Measurements from ENCODE around the gene CACFD1. TPM values are rescaled to one million over a fixed set of nuclear protein-coding genes. Genes with fewer than 3 reads are reported as not detected.

CACFD1 gene
- polyA plus RNA-seq, 12 donors, result 10.4 to 22.4 (median 13.1) TPM; not detected in 1

DNA sequence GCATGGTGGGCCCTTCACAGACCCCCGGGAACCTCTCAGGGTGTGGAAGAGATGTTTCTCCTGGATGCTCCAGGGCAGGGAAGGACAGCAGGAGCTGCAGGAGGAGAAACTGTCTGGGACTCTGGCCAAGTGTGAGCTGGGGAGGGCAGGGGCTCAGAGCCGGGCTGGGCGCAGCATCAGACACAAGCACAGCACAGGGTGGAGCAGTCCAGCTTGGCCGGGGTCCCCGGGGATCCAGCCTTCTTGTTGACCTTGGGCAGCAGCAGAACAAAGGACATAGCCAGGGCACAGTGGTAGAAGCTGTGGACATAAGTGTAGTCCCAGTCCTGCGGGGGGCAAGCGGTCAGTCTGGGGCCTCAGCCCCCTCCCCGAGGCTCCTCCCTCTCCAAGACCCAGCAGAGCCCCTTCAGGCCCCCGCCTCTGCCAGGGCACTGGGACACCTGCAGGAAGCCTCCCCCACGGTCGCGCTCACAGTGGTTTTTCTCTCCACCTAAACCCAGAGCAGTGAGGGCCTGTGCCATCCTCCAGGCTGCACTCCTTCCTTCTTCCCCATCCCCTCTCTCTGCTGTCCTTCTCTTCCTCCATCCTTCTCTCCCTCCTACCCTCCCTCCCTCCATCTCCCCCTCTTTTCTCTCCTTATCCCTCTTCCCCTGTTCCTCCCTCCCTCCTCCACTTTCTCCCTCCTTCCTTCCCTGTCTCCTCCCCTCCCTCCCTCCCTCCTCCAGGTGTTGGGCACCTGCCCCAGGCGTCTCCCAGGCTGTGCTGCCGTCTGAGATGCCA, 54.9 kb downstream of the CACFD1 start:
- DNase-seq, result no peak

DNA sequence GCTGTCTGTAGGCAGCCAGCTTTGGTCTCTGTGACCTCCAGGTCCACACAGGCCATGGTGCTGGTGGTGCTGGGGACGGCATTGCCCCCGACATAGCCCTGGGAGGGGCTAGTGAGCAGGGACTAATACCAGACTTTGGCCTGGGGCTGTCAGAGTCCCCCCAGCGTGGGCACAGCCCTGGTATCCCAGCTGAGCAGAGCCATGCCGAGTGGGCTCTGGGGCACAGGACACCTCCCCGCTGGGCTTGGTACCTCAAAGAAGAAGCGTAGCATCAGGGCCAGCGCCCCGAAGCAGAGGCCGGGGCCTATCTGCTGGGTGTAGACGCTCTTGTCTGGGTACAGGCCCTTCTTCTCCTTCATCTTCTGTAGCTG, 55.4 kb downstream of the CACFD1 start:
- no peak for DNase-seq

GRCh38 chr9:133515615-133516255, 56.0 kb downstream of the CACFD1 start:
- no peak for DNase-seq

DNA sequence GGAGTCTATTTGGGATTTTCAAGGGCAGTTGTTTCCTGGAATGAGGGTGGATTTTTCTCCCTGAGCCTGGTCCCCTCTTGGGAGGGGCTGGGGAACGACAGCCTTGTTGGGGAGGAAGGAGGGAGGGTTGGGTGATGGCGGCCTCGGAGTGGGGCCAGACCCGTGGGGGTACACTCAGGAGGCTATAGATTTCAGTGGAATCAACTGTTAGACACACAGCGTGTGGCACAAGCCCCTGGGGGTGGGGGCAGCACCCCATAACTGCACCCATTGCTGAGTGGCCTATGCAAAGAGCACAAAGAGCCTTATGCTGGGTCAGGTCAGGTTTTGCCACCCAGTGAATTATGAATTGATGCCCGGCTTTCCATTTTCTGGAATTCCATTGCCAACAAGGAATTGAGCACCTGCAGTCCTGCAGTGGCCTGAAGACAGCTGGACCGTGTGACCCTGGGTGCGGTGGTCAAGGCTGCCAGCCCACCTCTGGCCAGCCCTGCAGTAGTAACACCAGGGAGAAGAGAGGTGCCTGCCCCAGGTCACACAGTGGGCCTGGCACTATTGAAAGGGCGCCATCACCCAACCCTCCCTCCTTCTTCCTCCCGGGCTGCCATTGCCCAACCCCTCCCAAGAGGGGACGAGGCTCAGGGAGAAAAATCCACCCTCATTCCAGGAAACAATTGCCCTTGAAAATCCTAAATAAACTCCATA, 56.6 kb downstream of the CACFD1 start:
- DNase-seq, result no peak

DNA sequence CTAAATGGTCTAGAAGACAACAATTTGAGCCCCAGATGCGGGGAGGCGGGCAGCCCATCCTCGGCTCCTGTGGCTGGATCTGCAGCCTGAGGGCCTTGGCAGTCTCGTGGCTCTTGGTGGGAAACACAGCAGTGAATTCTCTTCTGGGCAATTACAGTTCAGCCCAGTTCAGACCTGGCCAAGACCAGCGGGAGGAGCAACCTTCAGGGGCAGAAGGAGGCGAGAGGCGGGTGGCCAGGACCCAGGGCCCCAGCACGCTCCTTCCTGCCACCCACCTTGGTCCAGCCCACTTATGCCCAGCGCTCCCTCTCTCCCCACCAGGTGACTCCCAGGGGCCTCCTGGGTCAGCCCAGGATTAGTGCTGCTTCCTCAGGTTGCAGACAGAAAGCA, 57.2 kb downstream of the CACFD1 start:
- no peak for DNase-seq

DNA sequence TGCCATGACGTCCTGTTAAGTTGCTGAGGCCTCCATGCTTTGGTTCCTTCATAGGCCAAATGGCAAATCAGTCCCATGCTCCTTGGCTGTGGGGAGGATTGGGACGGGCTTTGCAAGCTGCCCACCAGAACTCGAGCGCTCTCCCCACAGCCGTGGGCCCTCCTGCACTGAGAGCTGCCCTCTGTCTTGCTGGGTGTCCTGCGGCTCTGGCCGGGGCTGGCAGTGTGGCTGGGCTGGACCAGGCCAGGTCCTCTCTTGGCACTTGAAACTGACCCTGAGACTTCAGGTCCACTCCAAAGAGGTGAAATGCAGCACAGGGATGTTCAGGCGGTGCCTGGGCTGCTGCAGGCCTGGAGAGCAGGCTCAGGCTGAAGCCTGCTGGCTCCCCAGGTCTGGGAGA, 57.9 kb downstream of the CACFD1 start:
- DNase-seq, result no peak

DNA sequence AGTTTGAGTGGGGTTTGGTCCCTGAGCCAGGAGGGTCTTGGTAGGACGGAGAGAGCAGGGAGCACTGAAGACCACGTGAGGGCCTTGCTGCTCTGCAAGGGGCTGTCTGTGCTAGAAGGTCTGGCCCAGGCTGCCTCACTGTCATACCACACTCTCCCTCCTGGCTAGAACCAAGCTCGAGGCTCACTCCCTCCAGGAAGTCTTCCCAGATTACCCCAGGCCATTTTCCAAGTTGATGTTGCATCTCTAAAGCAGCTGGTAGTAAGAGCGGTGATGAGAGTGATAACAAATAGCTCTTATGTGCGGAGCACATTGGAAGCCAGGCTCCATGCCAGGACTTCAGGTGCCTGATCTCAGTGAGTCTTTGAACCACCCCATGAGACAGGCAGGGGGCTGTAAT, 58.4 kb downstream of the CACFD1 start:
- DNase-seq, result no peak

- no peak for DNase-seq
These were observed 59.1 kb downstream of the CACFD1 start for GRCh38 chr9:133518706-133519449.

GRCh38 chr9:133519693-133520092, 59.9 kb downstream of the CACFD1 start:
- no peak for DNase-seq

DNA sequence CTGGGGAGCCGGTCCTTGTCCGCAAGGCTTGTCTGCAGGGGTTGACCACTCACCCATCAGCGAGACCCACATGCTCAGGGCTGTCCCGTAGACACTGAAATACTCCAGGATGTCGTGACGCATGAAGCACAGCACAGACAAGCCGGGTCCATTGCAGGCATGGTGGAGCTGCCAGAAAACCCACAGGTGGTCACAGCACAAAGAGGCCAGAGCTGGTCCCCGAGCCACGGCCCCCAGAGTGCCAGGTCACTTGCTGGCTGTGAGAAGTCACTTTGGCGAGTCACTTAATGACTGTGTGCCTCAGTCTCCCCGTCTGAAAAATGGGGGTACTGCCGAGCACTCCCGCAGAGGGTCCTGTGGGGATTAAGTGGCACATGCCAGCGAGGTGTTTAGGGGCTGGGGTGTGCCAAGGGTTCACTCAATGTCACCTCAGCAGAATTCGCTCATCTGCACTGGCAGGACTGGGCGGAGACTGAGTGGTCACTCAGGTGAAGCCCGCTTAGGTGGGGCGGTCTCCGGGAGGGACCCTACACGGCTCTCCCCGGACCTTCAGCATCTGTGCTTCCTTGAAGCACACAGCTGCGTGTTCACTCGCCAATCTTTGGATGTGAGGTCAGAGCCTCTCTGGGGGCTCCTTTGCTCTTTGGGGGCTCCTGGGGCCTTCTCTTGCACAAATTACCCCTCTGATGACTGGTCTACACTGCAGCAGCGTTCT, 60.5 kb downstream of the CACFD1 start:
- no peak for DNase-seq

Other genes with a start within 250 kb of the CACFD1 start
- gene ABO, start 184.8 kb upstream of the CACFD1 start, polyA plus RNA-seq (ENCODE audit: insufficient read length in 12 of 12), result 10 to 100 TPM in 1 of 12 donors, 1 to 10 TPM in 8, under 1 TPM in 2, not detected in 1; 0.57 to 28.3 (median 2.6) TPM
- 10 to 100 TPM in 11 of 12 donors, not detected in 1; 14.3 to 32.6 (median 18.6) TPM for gene SURF6, start 123.8 kb upstream of the CACFD1 start, polyA plus RNA-seq (ENCODE audit: insufficient read length in 12 of 12)
- gene MED22, start 111.8 kb upstream of the CACFD1 start, polyA plus RNA-seq (ENCODE audit: insufficient read length in 12 of 12), result 10 to 100 TPM in 11 of 12 donors, not detected in 1; 18.8 to 27.5 (median 21.7) TPM
- gene RPL7A, start 111.8 kb upstream of the CACFD1 start, polyA plus RNA-seq (ENCODE audit: insufficient read length in 12 of 12), result 1,000 to 10,000 TPM in 11 of 12 donors, not detected in 1; 2,000 to 2,688 (median 2,248) TPM
- gene SURF1, start 103.5 kb upstream of the CACFD1 start, polyA plus RNA-seq (ENCODE audit: insufficient read length in 12 of 12), result 10 to 100 TPM in 11 of 12 donors, not detected in 1; 17.6 to 37.0 (median 29.9) TPM
- 10 to 100 TPM in 7 of 12 donors, 1 to 10 TPM in 3, not detected in 2; 7.6 to 18.1 (median 11.1) TPM for gene SURF2, start 103.4 kb upstream of the CACFD1 start, polyA plus RNA-seq (ENCODE audit: insufficient read length in 12 of 12)
- 100 to 1,000 TPM in 6 of 12 donors, 10 to 100 TPM in 5, not detected in 1; 87.0 to 138 (median 100) TPM for gene SURF4, start 83.9 kb upstream of the CACFD1 start, polyA plus RNA-seq (ENCODE audit: insufficient read length in 12 of 12)
- gene STKLD1, start 83.6 kb upstream of the CACFD1 start, polyA plus RNA-seq (ENCODE audit: insufficient read length in 12 of 12), result 1 to 10 TPM in 8 of 12 donors, under 1 TPM in 2, not detected in 2; 0.82 to 3.0 (median 1.8) TPM
- 10 to 100 TPM in 11 of 12 donors, not detected in 1; 26.6 to 54.5 (median 30.4) TPM for gene REXO4, start 42.0 kb upstream of the CACFD1 start, polyA plus RNA-seq (ENCODE audit: insufficient read length in 12 of 12)
- gene ADAMTS13, start 37.6 kb upstream of the CACFD1 start, polyA plus RNA-seq (ENCODE audit: insufficient read length in 12 of 12), result 1 to 10 TPM in 11 of 12 donors, not detected in 1; 4.2 to 8.4 (median 5.5) TPM
- gene SLC2A6, start 19.1 kb downstream of the CACFD1 start, polyA plus RNA-seq (ENCODE audit: insufficient read length in 12 of 12), result 1 to 10 TPM in 7 of 12 donors, under 1 TPM in 3, not detected in 2; 0.87 to 1.6 (median 1.1) TPM
- gene MYMK, start 65.0 kb downstream of the CACFD1 start, polyA plus RNA-seq (ENCODE audit: insufficient read length in 12 of 12), result 10 to 100 TPM in 11 of 12 donors, not detected in 1; 18.1 to 68.0 (median 49.3) TPM
- 1 to 10 TPM in 10 of 12 donors, not detected in 2; 2.3 to 4.6 (median 2.6) TPM for gene ADAMTSL2, start 74.7 kb downstream of the CACFD1 start, polyA plus RNA-seq (ENCODE audit: insufficient read length in 12 of 12)
- gene FAM163B, start 149.4 kb downstream of the CACFD1 start, polyA plus RNA-seq (ENCODE audit: insufficient read length in 12 of 12), result under 1 TPM in 3 of 12 donors, not detected in 9; 0.15 to 0.24 (median 0.19) TPM
- 1 to 10 TPM in 1 of 12 donors, under 1 TPM in 9, not detected in 2; 0.39 to 1.0 (median 0.59) TPM for gene DBH, start 176.4 kb downstream of the CACFD1 start, polyA plus RNA-seq (ENCODE audit: insufficient read length in 12 of 12)

Measured in muscle of arm (tissue), 12 donors.